ENCODE data around the gene RASD2.

RASD2 gene

GRCh38 chr22:35541254-35541748 is 670 bp downstream of the RASD2 start:
- no peak for DNase-seq (ENCODE audit: low read depth)

GRCh38 chr22:35542157-35542938 is 1.7 kb downstream of the RASD2 start:
- no peak for DNase-seq (ENCODE audit: low read depth)

GRCh38 chr22:35542939-35543516 is 2.4 kb downstream of the RASD2 start:
- no peak for DNase-seq (ENCODE audit: low read depth)

GRCh38 chr22:35543702-35544101 is 3.1 kb downstream of the RASD2 start:
- DNase-seq (ENCODE audit: low read depth) = no peak

GRCh38 chr22:35544189-35544588 is 3.6 kb downstream of the RASD2 start:
- no peak for DNase-seq (ENCODE audit: low read depth)

GRCh38 chr22:35544827-35545226 is 4.2 kb downstream of the RASD2 start:
- no peak for DNase-seq (ENCODE audit: low read depth)

GRCh38 chr22:35546886-35547285 is 6.3 kb downstream of the RASD2 start:
- no peak for DNase-seq (ENCODE audit: low read depth)

- no peak for DNase-seq (ENCODE audit: low read depth)
Measured at GRCh38 chr22:35547987-35548721, 7.5 kb downstream of the RASD2 start.

- DNase-seq (ENCODE audit: low read depth) = no peak
Measured at GRCh38 chr22:35548722-35549112, 8.1 kb downstream of the RASD2 start.

- no peak for DNase-seq (ENCODE audit: low read depth)
Measured at GRCh38 chr22:35549328-35549727, 8.7 kb downstream of the RASD2 start.

- DNase-seq (ENCODE audit: low read depth) = no peak
Measured at GRCh38 chr22:35551549-35552177, 11.0 kb downstream of the RASD2 start.

- peak; percentile 78 for DNase-seq (ENCODE audit: low read depth)
Measured at GRCh38 chr22:35552196-35552842, 11.7 kb downstream of the RASD2 start.

GRCh38 chr22:35552846-35553245 is 12.2 kb downstream of the RASD2 start:
- DNase-seq (ENCODE audit: low read depth) = no peak

- no peak for DNase-seq (ENCODE audit: low read depth)
Measured at GRCh38 chr22:35553341-35553740, 12.7 kb downstream of the RASD2 start.

GRCh38 chr22:35554297-35554845 is 13.7 kb downstream of the RASD2 start:
- DNase-seq (ENCODE audit: low read depth) = no peak

- DNase-seq (ENCODE audit: low read depth) = no peak
Measured at GRCh38 chr22:35555483-35555890, 14.9 kb downstream of the RASD2 start.

- DNase-seq (ENCODE audit: low read depth) = no peak
Measured at GRCh38 chr22:35555946-35556547, 15.4 kb downstream of the RASD2 start.

- no peak for DNase-seq (ENCODE audit: low read depth)
Measured at GRCh38 chr22:35556666-35557065, 16.0 kb downstream of the RASD2 start.

GRCh38 chr22:35558031-35558430 is 17.4 kb downstream of the RASD2 start:
- DNase-seq (ENCODE audit: low read depth) = no peak

GRCh38 chr22:35558719-35559118 is 18.1 kb downstream of the RASD2 start:
- no peak for DNase-seq (ENCODE audit: low read depth)

- DNase-seq (ENCODE audit: low read depth) = no peak
Measured at GRCh38 chr22:35559354-35560005, 18.8 kb downstream of the RASD2 start.
